Measurements from ENCODE around the gene ARPC5L.

The ARPC5L gene

GRCh38 chr9:124877021-124877782, 15.3 kb downstream of the ARPC5L start:
- TF ChIP-seq CTCF (IDR thresholded peaks at IDR 0.05): no peak
- H3K79me2 ChIP-seq: peaks cover 5% of the 10 kb centered on the region

GRCh38 chr9:124878021-124878420, 16.1 kb downstream of the ARPC5L start:
- TF ChIP-seq CTCF (IDR thresholded peaks at IDR 0.05): no peak
- Histone ChIP-seq H3K4me1 (no peaks in the 10 kb centered on the region), H3K9me3 (ENCODE audit: control insufficient read depth, low read length) (no peaks in the 10 kb centered on the region), H3K27me3 (ENCODE audit: control insufficient read depth, insufficient read depth, low read length) (no peaks in the 10 kb centered on the region), H3K36me3 (ENCODE audit: control insufficient read depth, insufficient read depth, low read length) (no peaks in the 10 kb centered on the region), H3K9ac (no peak overlapping the region), H2AFZ (no peak overlapping the region), H3K4me3 (ENCODE audit: low read depth, low read length) (no peak overlapping the region), H3K4me2 (ENCODE audit: low read length) (no peak overlapping the region), H3K27ac (no peak overlapping the region), H3K79me2 (peaks cover 5% of the 10 kb centered on the region)

More at GRCh38 chr9:124877021-124877782, 15.3 kb downstream of the ARPC5L start:
- no peak overlapping the region for H3K9ac ChIP-seq
- no peak overlapping the region for H3K27ac ChIP-seq
- no peaks in the 10 kb centered on the region for H3K4me1 ChIP-seq
- no peak overlapping the region for H3K4me2 ChIP-seq (ENCODE audit: low read length)
- H3K9me3 ChIP-seq (ENCODE audit: control insufficient read depth, low read length): no peaks in the 10 kb centered on the region
- no peaks in the 10 kb centered on the region for H3K36me3 ChIP-seq (ENCODE audit: control insufficient read depth, insufficient read depth, low read length)
- H3K4me3 ChIP-seq (ENCODE audit: low read depth, low read length): no peak overlapping the region
- H3K27me3 ChIP-seq (ENCODE audit: control insufficient read depth, insufficient read depth, low read length): no peaks in the 10 kb centered on the region
- no peak overlapping the region for H2AFZ ChIP-seq

- H3K4me3 ChIP-seq (ENCODE audit: low read depth, low read length): no peak overlapping the region
- H3K36me3 ChIP-seq (ENCODE audit: control insufficient read depth, insufficient read depth, low read length): no peaks in the 10 kb centered on the region
- no peak for TF ChIP-seq CTCF (IDR thresholded peaks at IDR 0.05)
- peaks cover 2% of the 10 kb centered on the region for H3K79me2 ChIP-seq
- no peaks in the 10 kb centered on the region for H3K4me1 ChIP-seq
- no peak overlapping the region for H2AFZ ChIP-seq
- H3K9ac ChIP-seq: no peak overlapping the region
- no peaks in the 10 kb centered on the region for H3K9me3 ChIP-seq (ENCODE audit: control insufficient read depth, low read length)
- no peaks in the 10 kb centered on the region for H3K27me3 ChIP-seq (ENCODE audit: control insufficient read depth, insufficient read depth, low read length)
- H3K4me2 ChIP-seq (ENCODE audit: low read length): no peak overlapping the region
- no peak overlapping the region for H3K27ac ChIP-seq
These were observed 16.6 kb downstream of the ARPC5L start for GRCh38 chr9:124878518-124878917.

- Histone ChIP-seq H3K27me3 (ENCODE audit: control insufficient read depth, insufficient read depth, low read length) (no peaks in the 10 kb centered on the region), H3K79me2 (no peaks in the 10 kb centered on the region), H3K4me1 (no peaks in the 10 kb centered on the region), H3K4me3 (ENCODE audit: low read depth, low read length) (no peak overlapping the region), H3K9me3 (ENCODE audit: control insufficient read depth, low read length) (no peaks in the 10 kb centered on the region), H2AFZ (no peak overlapping the region), H3K27ac (no peak overlapping the region), H3K9ac (no peak overlapping the region), H3K36me3 (ENCODE audit: control insufficient read depth, insufficient read depth, low read length) (no peaks in the 10 kb centered on the region), H3K4me2 (ENCODE audit: low read length) (no peak overlapping the region)
- TF ChIP-seq CTCF (IDR thresholded peaks at IDR 0.05): no peak
These were observed 17.3 kb downstream of the ARPC5L start for GRCh38 chr9:124879226-124879625.

GRCh38 chr9:124880501-124880900, 18.6 kb downstream of the ARPC5L start:
- Histone ChIP-seq H3K4me3 (ENCODE audit: low read depth, low read length) (no peak overlapping the region), H3K36me3 (ENCODE audit: control insufficient read depth, insufficient read depth, low read length) (no peaks in the 10 kb centered on the region), H3K4me1 (no peaks in the 10 kb centered on the region), H3K9ac (no peak overlapping the region), H3K79me2 (no peaks in the 10 kb centered on the region), H2AFZ (no peak overlapping the region), H3K4me2 (ENCODE audit: low read length) (no peak overlapping the region), H3K9me3 (ENCODE audit: control insufficient read depth, low read length) (no peaks in the 10 kb centered on the region), H3K27me3 (ENCODE audit: control insufficient read depth, insufficient read depth, low read length) (no peaks in the 10 kb centered on the region), H3K27ac (no peak overlapping the region)
- no peak for TF ChIP-seq CTCF (IDR thresholded peaks at IDR 0.05)

All from parathyroid adenoma (tissue), 2 donors.